ENCODE results near the gene COQ2. TPM values are rescaled to one million over a fixed set of nuclear protein-coding genes. Genes with fewer than 3 reads are reported as not detected.

The COQ2 gene
- 10 to 100 TPM; 10.7 to 13.1 TPM for total RNA-seq

GRCh38 chr4:83284193-83285054 lies at the start of gene COQ2:
COQ2 (minus strand) TSS chr4:83284798; CDS start chr4:83284764, 34 bp downstream.

Other genes starting within 250 kb of the COQ2 start
- gene COPS4, start 249.6 kb downstream of the COQ2 start, total RNA-seq = 10 to 100 TPM; 26.0 to 28.6 TPM
- gene PLAC8, start 170.1 kb downstream of the COQ2 start, total RNA-seq = 100 to 1,000 TPM; 523 to 533 TPM
- gene HPSE, start 50.0 kb upstream of the COQ2 start, total RNA-seq = 10 to 100 TPM; 20.7 to 21.0 TPM
- gene HELQ, start 171.0 kb upstream of the COQ2 start, total RNA-seq = 10 to 100 TPM; 14.7 to 18.0 TPM
- 10 to 100 TPM; 37.6 to 46.6 TPM for gene MRPS18C, start 171.3 kb upstream of the COQ2 start, total RNA-seq
- 10 to 100 TPM; 21.3 to 22.6 TPM for gene ABRAXAS1, start 200.3 kb upstream of the COQ2 start, total RNA-seq